Measurements from ENCODE around the gene RANBP1.

GRCh38 chr22:20115691-20116375 lies at the start of gene RANBP1:
- TF ChIP-seq POLR2A (IDR thresholded peaks at IDR 0.05) (no peak), CTCF (IDR thresholded peaks at IDR 0.05) (no peak)
